Left ventricle myocardium inferior (tissue), 1 donor: Measurements from ENCODE around the gene ZNF239. TPM values are rescaled to one million over a fixed set of nuclear protein-coding genes. Genes with fewer than 3 reads are reported as not detected.
"Not testable (repeated sequence)": the region's sequence is repeated elsewhere in the genome, so short reads cannot be mapped to it uniquely, and the experiment has no call there.

Experiments
- DNase-seq: peaks from one replicate; pipeline ENCODE4 v3.0.0-alpha.2; 2020
- H3K27ac ChIP-seq: fragments of 200-600 bp; replicated peaks from 2 replicates; pipeline ENCODE4 v1.8.0; 2021
- H3K27me3 ChIP-seq: fragments of 200-600 bp; 2 replicates; pipeline ENCODE4 v1.8.0; 2021; ENCODE audit warnings: low read depth
- H3K36me3 ChIP-seq: fragments of 200-600 bp; 2 replicates; pipeline ENCODE4 v1.8.0; 2021
- H3K4me1 ChIP-seq: fragments of 200-600 bp; 2 replicates; pipeline ENCODE4 v1.8.0; 2021
- H3K4me3 ChIP-seq: fragments of 200-600 bp; 2 replicates; pipeline ENCODE4 v1.8.0; 2021; ENCODE audit warnings: mild to moderate bottlenecking, moderate library complexity
- H3K9me3 ChIP-seq: fragments of 200-600 bp; replicated peaks from 2 replicates; pipeline ENCODE4 v1.8.0; 2021
- CTCF ChIP-seq: fragments of 200-600 bp; IDR thresholded peaks from 2 replicates; pipeline ENCODE4 v1.8.0; 2021; ENCODE audit warnings: antibody characterized with exemption, mild to moderate bottlenecking, borderline replicate concordance
- intact Hi-C: fragments of 100-400 bp; cut with micrococcal nuclease; formaldehyde crosslinking; loops from one replicate; pipeline ENCODE4 v1.11.0; 2022
- total RNA-seq: library from RNA; stranded (reverse); fragmentation: NEBNext Ultra II Directional; extraction: Animal tissue kit (Norgen Biotek cat#: 25700); gene quantifications from one replicate; pipeline ENCODE4 v1.2.1, GENCODE V29; 2021
- donor health status: DM: no; HTN: yes; CAD: no; lungs with severe emphysema.

Gene ZNF239
- total RNA-seq, 1 donor from 2014 or later, result 1.5 TPM

- intact Hi-C loops, result no loop called here
- H3K4me1 ChIP-seq, result peaks cover 22% of the 10 kb centered on the region
- DNase-seq, result peak; percentile 23
- no peak for TF ChIP-seq CTCF
- H3K27ac ChIP-seq, result no peak overlapping the region
- H3K27me3 ChIP-seq, result no peaks in the 10 kb centered on the region
- H3K4me3 ChIP-seq, result no peak overlapping the region
- H3K9me3 ChIP-seq, result no peaks in the 10 kb centered on the region
- no peaks in the 10 kb centered on the region for H3K36me3 ChIP-seq
Observed at GRCh38 chr10:43598446-43598845, 24.0 kb upstream of the ZNF239 start.

- Histone ChIP-seq H3K9me3 (peaks cover 5% of the 10 kb centered on the region), H3K4me1 (peaks cover 22% of the 10 kb centered on the region), H3K27me3 (no peaks in the 10 kb centered on the region), H3K4me3 (no peak overlapping the region), H3K27ac (no peak overlapping the region), H3K36me3 (no peaks in the 10 kb centered on the region)
- intact Hi-C loops, result no loop called here
- no peak for TF ChIP-seq CTCF
- DNase-seq, result no peak
Observed at GRCh38 chr10:43596546-43596945, 22.1 kb upstream of the ZNF239 start.

GRCh38 chr10:43595739-43596298 is 21.4 kb upstream of the ZNF239 start:
- no peak for TF ChIP-seq CTCF
- H3K4me3 ChIP-seq, result peak overlapping the region; percentile 52
- H3K9me3 ChIP-seq, result peaks cover 11% of the 10 kb centered on the region
- peaks cover 6% of the 10 kb centered on the region for H3K27me3 ChIP-seq
- DNase-seq, result no peak
- peaks cover 22% of the 10 kb centered on the region for H3K4me1 ChIP-seq
- H3K36me3 ChIP-seq, result no peaks in the 10 kb centered on the region
- intact Hi-C loops, result no loop called here
- H3K27ac ChIP-seq, result no peak overlapping the region

GRCh38 chr10:43594944-43595589 is 20.7 kb upstream of the ZNF239 start:
- Histone ChIP-seq H3K27ac (no peak overlapping the region), H3K9me3 (peaks cover 11% of the 10 kb centered on the region), H3K36me3 (no peaks in the 10 kb centered on the region), H3K4me3 (peak overlapping the region; percentile 52), H3K27me3 (peaks cover 6% of the 10 kb centered on the region), H3K4me1 (peaks cover 22% of the 10 kb centered on the region)
- intact Hi-C loops, result no loop called here
- DNase-seq, result no peak
- no peak for TF ChIP-seq CTCF

- DNase-seq, result no peak
- Histone ChIP-seq H3K4me1 (peaks cover 18% of the 10 kb centered on the region), H3K4me3 (no peak overlapping the region), H3K36me3 (no peaks in the 10 kb centered on the region), H3K27me3 (peaks cover 6% of the 10 kb centered on the region), H3K9me3 (peaks cover 11% of the 10 kb centered on the region), H3K27ac (no peak overlapping the region)
- TF ChIP-seq CTCF, result no peak
- intact Hi-C loops, result no loop called here
Observed at GRCh38 chr10:43591303-43591904, 17.0 kb upstream of the ZNF239 start.

GRCh38 chr10:43586730-43587115 is 12.3 kb upstream of the ZNF239 start:
- H3K4me1 ChIP-seq, H3K27ac ChIP-seq, H3K36me3 ChIP-seq, H3K4me3 ChIP-seq, H3K27me3 ChIP-seq, intact Hi-C loops, H3K9me3 ChIP-seq, DNase-seq: not testable (repeated sequence)
